Lower leg skin (tissue), 4 donors: Measurements from ENCODE around the gene GALNT7. TPM values are rescaled to one million over a fixed set of nuclear protein-coding genes. Genes with fewer than 3 reads are reported as not detected.

Source experiments
- DNase-seq, 2 donors: peaks; one replicate each; pipeline ENCODE4 v3.0.0-alpha.2; 2019; ENCODE audit warnings: low spot score in 2 of 2
- H3K4me3 ChIP-seq: fragments of 200-600 bp; sonication (generic); 2 replicates; pipeline ENCODE4 v1.5.1; 2017; ENCODE audit warnings: mild to moderate bottlenecking, low read depth; ENCODE audit not compliant: poor library complexity, severe bottlenecking
- POLR2A ChIP-seq, 2 donors: fragments of 450-650 bp; IDR thresholded peaks; one replicate each; pipeline ENCODE4 v1.6.1; 2016 to 2017; ENCODE audit warnings: antibody characterized with exemption in 2 of 2, mild to moderate bottlenecking in 1 of 2, moderate library complexity in 1 of 2
- WGBS, 2 donors: methylation state at CpG; one replicate each; pipeline ENCODE4 v1.1.5; 2018; 5-methylcytosine and 5-hydroxymethylcytosine counted together
- intact Hi-C: fragments of 100-400 bp; cut with DNase I; formaldehyde crosslinking; loops from one replicate; pipeline ENCODE4 v1.15.0; 2023; ENCODE audit warnings: low total_unique reads
- total RNA-seq, 4 donors: library from RNA; depleted of rRNA; stranded (reverse); fragments of >200 nt; gene quantifications; one replicate each; pipeline ENCODE4 v1.1.0, GENCODE V29; 2016
- TF ChIP-seq, protein P1 (sequence below), 3 donors: fragments of 450-650 bp; IDR thresholded peaks; one replicate each; pipeline ENCODE4 v1.5.1; 2016; ENCODE audit warnings: antibody characterized with exemption in 3 of 3, mild to moderate bottlenecking in 3 of 3, moderate library complexity in 2 of 3

GALNT7 gene
- total RNA-seq, 4 donors from 2014 or later = 2.3 to 14.0 (median 12.5) TPM

DNA sequence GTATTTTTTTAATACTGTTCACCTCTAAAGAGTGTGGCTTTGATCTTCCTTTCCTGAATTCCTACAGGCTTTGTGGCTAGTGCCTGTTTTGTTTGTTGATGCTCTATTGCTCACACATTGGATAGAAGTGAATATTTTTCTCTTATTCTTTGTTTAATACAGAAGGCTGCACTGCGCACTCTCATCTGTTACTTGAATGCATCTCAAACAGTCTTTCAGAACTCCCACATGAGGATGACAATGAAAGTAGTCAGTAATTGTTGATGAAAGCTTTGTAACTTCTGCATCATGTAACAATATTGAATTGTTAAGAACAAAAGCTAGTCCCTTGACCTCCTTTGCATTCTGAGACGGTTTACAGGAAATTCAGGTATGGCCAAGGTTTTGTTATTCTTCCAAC, 29.1 kb upstream of the GALNT7 start:
- DNase-seq = no peak
- no peak for TF ChIP-seq POLR2A (IDR thresholded peaks at IDR 0.05)
- TF ChIP-seq, protein P1, sequence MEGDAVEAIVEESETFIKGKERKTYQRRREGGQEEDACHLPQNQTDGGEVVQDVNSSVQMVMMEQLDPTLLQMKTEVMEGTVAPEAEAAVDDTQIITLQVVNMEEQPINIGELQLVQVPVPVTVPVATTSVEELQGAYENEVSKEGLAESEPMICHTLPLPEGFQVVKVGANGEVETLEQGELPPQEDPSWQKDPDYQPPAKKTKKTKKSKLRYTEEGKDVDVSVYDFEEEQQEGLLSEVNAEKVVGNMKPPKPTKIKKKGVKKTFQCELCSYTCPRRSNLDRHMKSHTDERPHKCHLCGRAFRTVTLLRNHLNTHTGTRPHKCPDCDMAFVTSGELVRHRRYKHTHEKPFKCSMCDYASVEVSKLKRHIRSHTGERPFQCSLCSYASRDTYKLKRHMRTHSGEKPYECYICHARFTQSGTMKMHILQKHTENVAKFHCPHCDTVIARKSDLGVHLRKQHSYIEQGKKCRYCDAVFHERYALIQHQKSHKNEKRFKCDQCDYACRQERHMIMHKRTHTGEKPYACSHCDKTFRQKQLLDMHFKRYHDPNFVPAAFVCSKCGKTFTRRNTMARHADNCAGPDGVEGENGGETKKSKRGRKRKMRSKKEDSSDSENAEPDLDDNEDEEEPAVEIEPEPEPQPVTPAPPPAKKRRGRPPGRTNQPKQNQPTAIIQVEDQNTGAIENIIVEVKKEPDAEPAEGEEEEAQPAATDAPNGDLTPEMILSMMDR (IDR thresholded peaks at IDR 0.05) = no peak
- WGBS, 2 donors = 34 to 40% methylated on average over 2 of the region's 2 CpGs

DNA sequence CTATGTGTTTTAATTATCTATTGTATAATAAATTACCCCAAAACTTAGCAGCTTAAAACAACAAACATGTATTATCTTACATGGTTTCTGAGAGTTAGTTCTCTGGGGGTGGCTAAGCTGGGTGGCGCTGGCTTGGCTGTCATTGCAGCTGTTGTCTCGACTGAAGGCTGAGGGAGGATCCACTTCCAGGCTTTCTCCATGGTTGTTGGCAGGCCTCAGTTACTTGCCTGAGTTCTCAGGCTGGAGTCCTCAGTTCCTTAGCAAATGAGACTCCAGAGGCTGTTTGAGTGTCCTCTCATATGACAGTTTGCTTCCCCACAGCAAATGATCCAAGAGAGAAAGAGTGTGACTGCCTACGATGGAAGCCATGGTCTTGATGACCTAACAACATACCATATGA, 23.5 kb upstream of the GALNT7 start:
- intact Hi-C loops = no loop called here
- no peak for DNase-seq
- H3K4me3 ChIP-seq = no peak overlapping the region
- 80 to 81% methylated on average over 3 of the region's 3 CpGs for WGBS, 2 donors
- TF ChIP-seq, protein P1 (IDR thresholded peaks at IDR 0.05) = no peak

More for the DNA sequence above, 29.1 kb upstream of the GALNT7 start:
- intact Hi-C loops = no loop called here
- no peak overlapping the region for H3K4me3 ChIP-seq

DNA sequence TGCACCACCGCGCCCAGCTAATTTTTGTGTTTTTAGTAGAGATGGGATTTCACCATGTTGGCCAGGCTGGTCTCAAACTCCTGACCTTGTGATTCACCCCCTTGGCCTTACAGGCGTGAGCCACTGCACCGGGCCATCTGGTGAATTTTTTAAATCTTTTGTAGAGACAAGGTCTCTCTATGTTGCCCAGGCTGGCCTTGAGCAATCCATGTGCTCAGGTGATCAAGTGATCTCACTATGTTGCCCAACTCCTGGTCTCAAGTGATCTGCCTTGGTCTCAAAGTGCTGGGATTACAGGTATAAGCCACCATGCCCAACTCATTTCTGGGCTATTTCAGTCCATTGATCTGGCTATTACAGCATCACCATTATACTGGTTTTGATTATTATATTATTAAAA, 22.2 kb upstream of the GALNT7 start:
- TF ChIP-seq, protein P1 (IDR thresholded peaks at IDR 0.05) = no peak
- TF ChIP-seq POLR2A (IDR thresholded peaks at IDR 0.05) = no peak
- 89 to 93% methylated on average over 3 to 4 of the region's 4 CpGs for WGBS, 2 donors
- intact Hi-C loops = no loop called here
- H3K4me3 ChIP-seq = no peak overlapping the region
- no peak for DNase-seq

DNA sequence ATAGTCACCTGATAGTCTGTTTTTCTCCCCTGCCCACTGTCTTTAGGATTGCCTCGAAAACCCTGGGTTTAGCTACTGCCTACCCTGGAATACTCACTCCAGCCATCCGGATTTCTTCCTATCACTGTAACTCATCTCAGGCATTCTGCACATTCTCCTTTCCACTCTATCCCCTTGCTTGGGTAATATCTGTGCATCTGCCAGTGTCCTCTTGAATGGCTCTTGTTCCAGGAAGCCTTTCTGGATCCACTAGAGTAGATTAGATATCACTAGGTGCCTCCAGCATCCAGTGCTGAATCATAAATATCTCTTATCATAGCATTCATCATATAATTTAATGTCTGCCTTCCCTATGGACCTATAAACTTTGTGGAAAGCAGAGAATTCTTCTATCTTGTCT, 17.1 kb upstream of the GALNT7 start:
- WGBS, 2 donors = 59 to 78% methylated on average over 2 of the region's 2 CpGs
- TF ChIP-seq POLR2A (IDR thresholded peaks at IDR 0.05) = no peak
- TF ChIP-seq, protein P1 (IDR thresholded peaks at IDR 0.05) = no peak
- no peak overlapping the region for H3K4me3 ChIP-seq
- intact Hi-C loops = no loop called here
- DNase-seq = no peak

DNA sequence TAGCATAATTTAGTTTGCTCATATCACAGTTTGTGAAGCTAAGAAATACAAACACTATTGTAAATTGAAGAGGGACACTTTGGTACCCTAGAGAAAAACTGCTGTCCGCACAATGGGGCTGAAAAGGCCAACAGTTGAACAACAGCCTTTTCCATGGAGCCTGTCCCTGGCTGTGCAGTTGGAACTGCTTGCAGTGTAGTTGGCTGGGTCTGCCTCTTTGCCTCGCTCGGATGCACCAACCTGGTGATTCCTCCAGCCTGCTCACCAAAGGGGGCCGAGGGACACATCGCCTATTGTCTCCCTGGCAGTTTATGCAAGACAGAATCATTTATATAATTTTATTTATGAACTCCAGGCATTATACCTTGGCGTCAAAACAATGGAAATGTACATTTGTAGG, 16.5 kb upstream of the GALNT7 start:
- WGBS, 2 donors = 94 to 96% methylated on average over 6 of the region's 6 CpGs
- TF ChIP-seq, protein P1 (IDR thresholded peaks at IDR 0.05) = no peak
- TF ChIP-seq POLR2A (IDR thresholded peaks at IDR 0.05) = no peak
- intact Hi-C loops = no loop called here

DNA sequence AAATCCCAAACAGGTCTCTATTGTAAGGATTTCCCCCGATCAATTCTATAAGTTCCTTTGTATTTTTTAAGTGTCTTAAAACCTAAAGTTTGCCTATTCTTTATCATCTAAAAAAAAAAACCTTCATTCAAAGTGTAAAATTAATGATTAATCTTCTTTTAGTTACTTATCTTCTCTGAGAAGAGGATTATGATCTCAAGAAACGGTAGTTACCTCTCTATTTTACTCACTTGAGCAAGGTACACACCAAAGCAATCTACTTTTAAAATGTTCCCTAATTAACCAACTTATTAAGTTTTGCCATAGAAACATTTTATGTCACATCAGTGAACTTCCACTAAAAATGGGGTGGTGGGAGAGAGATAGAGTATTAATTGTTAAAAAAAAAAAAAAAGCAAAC, 15.2 kb upstream of the GALNT7 start:
- no peak for DNase-seq
- intact Hi-C loops = no loop called here
- no peak overlapping the region for H3K4me3 ChIP-seq
- TF ChIP-seq POLR2A (IDR thresholded peaks at IDR 0.05) = no peak
- TF ChIP-seq, protein P1 (IDR thresholded peaks at IDR 0.05) = no peak
- WGBS, 2 donors = 85% methylated on average over 2 of the region's 2 CpGs

More for the DNA sequence above, 16.5 kb upstream of the GALNT7 start:
- DNase-seq = no peak
- no peak overlapping the region for H3K4me3 ChIP-seq
